H54 (cell line): ENCODE results near the gene ZNF610.

Experiments used
- DNase-seq: peaks from one replicate; pipeline ENCODE4 v3.0.0; 2011; ENCODE audit warnings: low spot score, mixed read lengths; ENCODE audit not compliant: insufficient read length
- FAIRE-seq: peaks from 3 replicates; lab custom pipeline; 2011; peaks lifted over from hg19 to GRCh38; lab: Jason Lieb, UNC
- POLR2A ChIP-seq: IDR thresholded peaks from 2 replicates; pipeline ENCODE4 v1.6.1; 2011; ENCODE audit warnings: low read depth, mild to moderate bottlenecking, low read length

The ZNF610 gene

GRCh38 chr19:52345162-52345561, 9.1 kb downstream of the ZNF610 start:
- FAIRE-seq (no peak), DNase-seq (no peak)
- TF ChIP-seq POLR2A = no peak

GRCh38 chr19:52351512-52351911, 15.5 kb downstream of the ZNF610 start:
- TF ChIP-seq POLR2A = no peak
- no peak for FAIRE-seq
- no peak for DNase-seq

GRCh38 chr19:52366414-52366824, 30.4 kb downstream of the ZNF610 start:
- no peak for TF ChIP-seq POLR2A

DNA sequence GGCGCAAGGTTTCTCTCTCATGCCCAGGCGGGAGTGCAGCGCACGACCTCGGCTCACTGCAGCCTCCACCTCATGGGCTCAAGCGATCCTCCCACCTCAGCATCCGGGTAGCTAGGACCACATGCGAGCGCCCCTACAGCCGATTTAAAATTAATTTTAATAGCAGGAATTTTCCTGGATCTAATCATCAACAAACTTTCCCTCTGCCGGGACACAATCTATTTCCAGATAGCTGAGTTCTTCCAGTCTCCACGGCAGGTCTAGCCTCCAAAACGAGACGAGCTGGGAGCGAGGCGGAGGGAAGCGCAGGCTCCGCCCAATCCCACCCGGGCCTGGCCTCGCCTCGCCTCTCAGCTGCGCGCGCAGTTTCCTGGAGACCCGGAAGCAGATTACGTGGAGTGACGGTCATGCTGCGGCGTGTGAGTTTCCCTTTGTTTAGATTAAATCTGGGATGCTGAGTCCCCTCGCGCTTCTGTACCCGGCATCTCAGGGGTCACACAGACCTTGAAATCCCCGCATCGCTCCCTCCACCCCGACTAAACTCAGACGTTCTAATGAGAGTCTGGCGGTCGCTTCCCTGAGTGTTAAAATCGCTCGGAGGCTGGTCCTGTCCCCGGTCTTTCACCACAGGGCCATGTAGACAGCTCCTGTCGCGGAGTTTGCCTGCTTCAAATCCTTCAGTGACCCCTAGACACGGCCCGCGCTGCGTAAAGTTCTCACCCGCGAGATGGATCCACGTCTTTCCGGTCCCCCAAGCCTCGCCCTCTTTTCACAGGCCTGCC, 33.7 kb downstream of the ZNF610 start, which contains the start of gene ZNF880:
ZNF880 (plus strand) TSS at position 365 of the 782 bp plus-strand sequence; CDS start at position 408, 43 bp downstream.
- FAIRE-seq = no peak
- peak; percentile 42 for DNase-seq
- TF ChIP-seq POLR2A = no peak

More at GRCh38 chr19:52366414-52366824, 30.4 kb downstream of the ZNF610 start:
- FAIRE-seq (no peak), DNase-seq (no peak)

DNA sequence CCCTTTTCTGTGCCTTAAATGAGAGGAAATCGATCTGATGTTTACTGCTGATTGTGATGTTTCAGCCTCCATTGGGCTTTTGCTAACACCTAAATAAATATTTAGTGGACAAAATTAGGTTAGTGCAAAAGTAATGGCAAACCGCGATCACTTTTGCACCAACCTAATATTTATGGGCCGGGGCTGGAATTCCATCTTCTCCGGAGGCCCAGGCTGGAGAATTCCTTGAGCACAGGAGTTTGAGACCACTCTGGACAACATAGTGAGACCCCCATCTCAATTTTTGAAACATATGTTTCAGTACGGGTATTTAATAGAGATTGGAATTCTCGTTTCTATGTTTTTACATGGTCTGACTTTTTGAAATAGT, 34.3 kb downstream of the ZNF610 start:
- DNase-seq (no peak), FAIRE-seq (no peak)
- no peak for TF ChIP-seq POLR2A

- FAIRE-seq (no peak), DNase-seq (no peak)
- no peak for TF ChIP-seq POLR2A
Observed at GRCh38 chr19:52391135-52391534, 55.1 kb downstream of the ZNF610 start.

- TF ChIP-seq POLR2A = peak; percentile 53
- peak; percentile 95 for DNase-seq
- peak; percentile 11 for FAIRE-seq
Observed at GRCh38 chr19:52397310-52398080, 61.5 kb downstream of the ZNF610 start, which contains the start of gene ZNF528. TSS of gene ZNF528 (plus strand) at chr19:52397849. CDS start at chr19:52402014, 4,165 bp downstream.

DNA sequence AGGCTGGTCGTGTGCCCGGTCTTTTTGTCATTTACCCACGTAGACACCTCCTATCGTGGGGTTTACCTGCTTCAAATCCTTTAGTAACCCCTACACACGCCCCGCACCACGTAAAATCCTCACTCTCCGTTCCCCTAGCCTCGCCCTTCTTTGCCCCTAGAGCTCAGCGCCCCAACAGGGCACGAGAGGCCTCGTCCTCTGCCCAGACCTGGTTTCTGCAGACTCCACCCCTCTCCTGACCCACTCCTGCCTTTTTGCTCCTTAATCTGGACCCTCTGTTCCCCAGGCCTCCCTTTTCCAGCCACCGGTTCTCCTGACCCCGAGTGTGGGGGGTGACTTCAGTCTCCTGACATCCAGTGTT, 62.0 kb downstream of the ZNF610 start:
- FAIRE-seq (no peak), DNase-seq (peak; percentile 30)
- TF ChIP-seq POLR2A = no peak

- TF ChIP-seq POLR2A = no peak
- FAIRE-seq (no peak), DNase-seq (no peak)
Observed at GRCh38 chr19:52410276-52410675, 74.2 kb downstream of the ZNF610 start.

- DNase-seq (no peak), FAIRE-seq (peak; percentile 11)
- no peak for TF ChIP-seq POLR2A
Observed at GRCh38 chr19:52415711-52416110, 79.7 kb downstream of the ZNF610 start.
